HG03342 (cell line): Measurements from ENCODE around the gene AP2A1.

Experiments
- ATAC-seq: cut with Tn5 transposase; IDR thresholded peaks from one replicate; pipeline ENCODE4 v1.9.1; 2021; ENCODE audit warnings: mild to moderate bottlenecking, moderate library complexity; ENCODE audit not compliant: unreplicated experiment

Gene AP2A1

DNA sequence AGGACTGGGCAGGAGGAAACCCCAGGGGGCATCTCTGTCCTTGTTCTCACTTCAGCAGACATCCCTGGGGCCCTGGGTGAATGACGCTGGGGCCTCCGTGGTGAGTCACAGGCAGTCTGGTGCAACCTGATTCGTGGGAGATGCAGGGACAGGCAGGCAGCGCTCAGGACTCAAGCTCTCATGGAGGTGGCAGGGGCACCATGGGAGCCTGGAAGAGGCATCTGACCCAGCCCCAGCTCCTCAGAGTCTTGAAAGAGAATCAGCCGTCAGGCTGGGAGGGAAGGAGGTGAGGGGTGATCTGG, 70.2 kb downstream of the AP2A1 start:
- no peak for ATAC-seq

DNA sequence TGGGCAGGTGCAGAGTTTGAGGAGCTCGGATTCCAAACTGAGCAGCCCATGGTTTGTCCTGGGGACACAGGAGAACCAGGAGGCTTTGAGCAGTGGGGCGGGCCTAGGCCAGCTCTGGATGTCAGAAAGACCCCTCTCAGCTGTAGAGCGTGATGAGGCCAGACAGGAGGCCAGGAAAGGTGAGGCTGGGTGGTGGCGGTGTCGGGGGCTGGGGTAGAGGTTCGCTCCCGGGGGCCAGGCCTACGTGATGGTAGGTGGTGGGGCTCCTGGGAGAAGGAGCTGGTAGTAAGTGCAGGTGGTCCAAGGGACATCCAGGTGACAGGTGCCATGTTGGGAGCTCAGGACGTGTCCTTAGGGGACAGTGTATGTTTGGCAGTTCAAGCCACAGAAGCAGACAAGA, 70.6 kb downstream of the AP2A1 start:
- ATAC-seq, result no peak

DNA sequence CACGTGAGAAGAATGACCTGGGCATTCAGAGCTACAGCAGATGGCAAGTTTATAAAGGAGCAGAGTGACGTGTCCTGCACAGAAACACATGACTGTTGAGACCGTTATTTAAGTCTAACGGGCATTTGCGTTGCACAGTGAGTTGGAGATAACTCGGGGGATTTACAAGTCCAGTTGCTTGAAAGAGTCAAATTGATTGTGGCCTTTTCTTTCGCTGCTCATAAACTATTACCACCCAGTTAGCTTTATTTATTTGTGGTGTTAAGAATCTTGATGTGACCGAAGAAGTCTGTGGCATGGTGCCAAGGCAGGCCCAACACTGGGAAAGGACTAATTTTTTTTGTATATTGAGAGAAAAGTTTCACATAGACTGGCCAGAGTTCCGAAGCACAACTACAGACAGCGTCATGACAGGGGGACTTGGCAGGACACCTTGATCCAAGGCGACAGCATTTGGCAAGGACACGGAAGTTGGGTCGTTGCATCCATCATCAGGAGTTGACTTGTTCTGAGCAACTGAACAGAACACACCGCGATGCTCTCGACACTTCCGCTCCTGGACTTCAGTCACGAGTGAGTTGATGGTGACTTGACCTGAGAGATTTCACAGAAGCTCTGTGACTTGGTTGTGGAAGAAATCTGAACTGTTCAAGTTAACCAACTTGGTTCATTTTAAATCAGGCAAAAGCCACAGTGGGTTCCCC, 72.2 kb downstream of the AP2A1 start:
- no peak for ATAC-seq

DNA sequence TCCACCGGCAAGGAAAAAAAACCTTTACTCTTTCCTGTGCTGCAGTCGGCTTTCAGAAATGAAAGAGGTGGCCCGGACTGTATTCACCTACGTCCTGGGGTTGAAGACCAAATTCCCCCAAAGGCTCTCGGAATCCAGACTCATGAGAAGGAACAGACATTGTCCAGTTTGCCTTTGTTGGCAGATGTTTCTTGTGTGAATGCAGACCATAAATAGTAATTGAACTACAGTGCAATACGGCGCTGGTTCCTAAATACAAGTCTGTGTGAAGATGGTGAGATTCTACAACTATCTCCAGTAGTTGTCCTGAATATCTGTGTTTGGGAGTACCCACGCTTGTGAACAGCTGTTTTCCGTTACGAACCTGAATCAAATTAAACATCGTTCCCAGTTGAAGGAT, 72.9 kb downstream of the AP2A1 start:
- no peak for ATAC-seq

DNA sequence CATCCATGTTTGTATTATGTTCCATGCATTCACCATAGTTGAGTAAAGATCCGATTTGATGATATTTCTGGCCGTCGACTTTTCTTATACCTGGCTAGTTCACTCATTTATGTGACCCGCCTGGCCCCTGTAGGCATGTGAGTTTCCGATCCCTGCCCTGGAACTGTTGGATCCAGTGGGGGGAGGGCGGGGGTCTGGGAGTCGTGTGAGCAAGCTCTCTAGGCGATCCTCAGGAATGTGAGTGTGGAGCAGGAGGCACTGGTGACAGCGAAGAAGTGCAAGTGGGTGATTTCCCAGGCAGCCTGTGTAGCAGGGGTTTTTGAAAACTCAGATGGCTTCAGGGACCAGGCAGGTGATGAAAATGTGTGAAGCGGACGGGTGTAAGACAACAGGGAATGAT, 73.5 kb downstream of the AP2A1 start:
- ATAC-seq, result no peak

DNA sequence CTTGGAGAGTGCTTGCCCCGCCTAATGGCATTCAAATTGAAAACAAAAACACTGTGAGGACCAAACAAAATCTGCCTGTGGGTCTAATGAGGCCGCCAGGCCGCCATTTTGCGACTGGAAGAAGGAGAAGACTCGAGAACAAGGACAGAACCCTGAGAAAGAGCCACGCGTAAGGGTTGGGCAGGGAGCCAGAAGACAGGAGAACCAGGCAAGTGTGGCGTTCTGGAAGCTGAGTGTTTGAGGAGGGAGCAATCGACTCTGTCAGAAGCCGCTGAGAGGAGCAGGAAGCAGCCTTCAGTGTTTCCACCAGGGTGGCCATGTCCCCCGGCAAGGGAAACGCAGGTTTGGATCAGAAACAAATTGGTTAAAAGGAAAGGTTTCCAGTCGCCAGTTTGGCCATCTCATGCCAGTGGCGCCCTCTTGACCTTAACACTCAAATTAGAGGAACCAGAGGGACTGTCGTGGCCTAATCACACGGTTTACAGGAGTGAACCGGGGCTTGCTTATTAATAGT, 74.0 kb downstream of the AP2A1 start:
- no peak for ATAC-seq

DNA sequence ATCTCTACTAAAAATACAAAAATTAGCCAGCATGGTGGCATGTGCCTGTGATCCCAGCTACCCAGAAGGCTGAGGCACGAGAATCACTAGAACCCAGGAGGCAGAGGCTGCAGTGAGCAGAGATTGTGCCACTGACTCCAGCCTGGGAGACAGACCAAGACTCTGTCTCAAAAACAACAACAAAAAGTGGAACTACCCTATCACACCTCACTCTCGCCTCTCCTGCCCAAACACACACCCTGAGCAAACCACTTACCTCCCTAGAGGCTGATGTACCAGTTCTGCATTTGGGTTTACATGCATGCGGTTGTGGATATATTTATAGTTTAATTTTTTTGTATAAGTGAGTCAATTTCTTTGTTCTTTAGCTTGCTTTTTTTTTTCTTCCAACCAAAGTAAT, 76.5 kb downstream of the AP2A1 start:
- no peak for ATAC-seq

DNA sequence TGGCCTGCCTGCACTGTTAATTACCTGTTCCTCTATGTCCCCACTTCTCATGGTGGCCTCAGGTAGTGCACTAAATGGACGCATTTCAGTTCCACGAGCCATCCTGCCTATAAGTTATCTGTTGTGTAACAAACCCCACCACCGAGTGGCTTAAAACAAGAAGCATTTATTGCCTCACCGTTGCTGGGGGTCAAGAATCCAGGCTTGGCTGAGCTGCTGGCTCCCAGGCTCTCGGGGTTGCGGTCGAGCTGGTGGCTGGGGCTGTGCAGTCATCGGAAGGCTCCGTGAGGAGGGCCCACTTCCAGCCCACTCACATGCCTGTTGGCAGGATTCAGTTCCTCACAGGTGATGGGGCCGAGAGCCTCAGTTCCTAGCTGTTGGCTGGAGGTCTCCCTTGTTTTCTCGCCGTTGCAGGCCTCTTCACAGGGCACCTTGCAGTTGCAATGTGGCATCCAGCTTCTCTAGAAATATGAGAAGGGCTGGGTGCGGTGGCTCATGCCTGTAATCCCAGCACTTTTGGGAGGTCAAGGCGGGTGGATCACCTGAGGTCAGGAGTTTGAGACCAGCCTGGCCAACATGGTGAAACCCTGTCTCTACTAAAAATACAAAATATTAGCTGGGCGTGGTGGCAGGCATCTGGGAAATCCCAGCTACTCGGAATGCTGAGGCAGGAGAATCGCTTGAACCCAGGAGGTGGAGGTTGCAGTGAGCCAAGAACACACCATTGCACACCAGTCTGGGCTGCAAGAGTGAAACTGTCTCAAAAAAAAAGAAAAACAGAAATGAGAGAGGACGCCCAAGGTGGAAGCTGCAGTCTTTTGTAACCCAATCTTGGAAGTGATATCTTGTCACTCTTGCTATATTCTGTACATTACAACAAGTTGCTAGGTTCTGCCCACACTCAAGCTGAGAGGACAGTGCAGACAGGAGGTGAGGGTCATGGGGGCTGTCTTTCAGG, 77.6 kb downstream of the AP2A1 start:
- no peak for ATAC-seq

DNA sequence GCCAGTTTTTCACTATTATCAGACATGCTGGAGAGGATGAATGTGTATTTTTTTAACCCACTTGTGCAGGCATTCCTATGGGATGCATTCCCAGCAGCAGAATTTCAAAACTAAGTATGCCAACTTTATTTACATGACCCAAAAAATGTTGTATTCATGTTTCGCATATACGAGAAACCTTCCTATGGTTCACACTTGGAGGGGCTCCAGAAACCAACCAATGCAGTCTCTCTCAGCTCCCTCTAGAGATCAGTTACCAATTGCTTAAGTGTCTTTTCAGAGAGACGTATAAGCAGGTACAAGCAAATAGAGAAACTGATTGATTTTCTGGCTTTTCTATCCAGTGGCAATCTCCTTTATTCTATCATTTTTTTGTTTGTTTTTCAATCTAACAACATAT, 78.6 kb downstream of the AP2A1 start:
- no peak for ATAC-seq

DNA sequence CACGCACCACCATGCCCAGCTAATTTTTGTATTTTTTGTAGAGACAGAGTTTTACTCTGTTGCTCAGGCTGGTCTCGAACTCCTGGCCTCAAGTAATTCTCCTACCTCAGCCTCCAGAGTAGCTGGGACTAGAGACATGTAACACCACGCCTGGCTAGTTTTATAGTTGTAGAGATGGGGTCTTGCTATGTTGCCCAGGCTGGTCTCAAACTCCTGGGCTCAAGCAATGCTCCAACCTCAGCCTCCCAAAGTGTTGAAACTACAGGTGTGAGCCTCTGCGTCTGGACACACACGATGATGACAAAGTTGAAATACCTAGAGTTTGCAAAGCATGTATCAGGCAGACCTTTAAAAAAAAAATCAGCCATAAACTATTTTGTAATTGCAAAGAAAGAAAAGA, 79.6 kb downstream of the AP2A1 start:
- no peak for ATAC-seq

DNA sequence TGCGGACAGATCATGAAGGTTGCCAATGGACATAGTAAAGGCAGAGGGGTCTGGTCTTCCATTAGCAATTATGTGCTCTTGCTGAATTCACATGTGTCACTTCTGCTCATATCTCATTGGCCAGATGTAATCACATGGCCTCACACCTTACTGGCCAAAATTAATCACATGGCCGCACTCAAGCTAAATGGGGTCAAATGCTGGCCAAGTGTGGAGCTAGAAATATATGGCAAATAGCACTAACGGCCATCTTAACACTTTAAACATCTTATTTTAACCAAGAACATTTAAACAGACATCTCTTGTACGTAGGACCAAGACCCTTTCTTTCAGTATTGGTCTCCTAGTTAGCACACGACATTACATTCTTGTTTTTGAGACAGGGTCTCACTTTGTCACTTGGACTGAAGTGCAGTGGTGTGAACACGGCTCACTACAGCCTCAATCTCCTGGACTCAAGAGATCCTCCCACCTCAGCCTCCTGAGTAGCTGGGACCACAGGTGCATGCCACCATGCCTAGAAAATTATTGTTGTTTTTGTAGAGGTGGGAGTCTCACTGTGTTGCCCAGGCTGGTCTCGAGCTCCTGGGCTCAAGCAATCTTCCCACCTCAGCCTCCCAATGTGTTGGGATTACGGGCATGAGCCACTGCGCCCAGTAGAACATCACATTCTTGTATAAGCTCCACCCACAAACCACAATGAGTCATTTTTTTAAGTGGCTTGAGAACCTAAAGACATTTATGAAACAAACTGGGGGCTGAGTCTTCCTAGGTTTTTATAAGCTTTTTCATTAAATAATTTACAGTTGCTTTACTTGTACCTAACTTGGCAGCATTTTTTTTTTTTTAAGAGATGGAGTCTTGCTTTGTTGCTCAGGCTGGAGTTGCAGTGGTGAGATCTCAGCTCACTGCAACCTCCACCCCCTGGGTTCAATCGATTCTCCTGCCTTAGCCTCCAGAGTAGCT, 81.2 kb downstream of the AP2A1 start:
- no peak for ATAC-seq

DNA sequence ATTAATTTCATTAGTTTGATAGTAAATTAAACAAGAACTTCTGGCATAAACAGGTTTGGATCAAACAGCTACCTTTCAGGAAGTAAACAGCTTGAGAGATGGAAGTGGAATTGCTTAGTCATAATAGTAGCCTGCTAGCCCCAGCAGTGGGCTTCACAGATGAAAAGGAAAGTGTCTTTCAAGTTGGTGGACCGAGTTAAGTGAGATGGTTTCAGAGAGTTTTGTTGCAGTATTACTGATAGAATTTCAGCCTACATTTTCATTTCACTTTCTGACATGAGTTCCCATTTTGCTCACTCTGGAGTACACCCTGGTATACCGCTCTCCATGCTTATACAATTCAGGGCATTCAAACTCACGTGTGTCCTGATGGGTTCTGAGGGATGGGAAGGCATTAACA, 82.1 kb downstream of the AP2A1 start:
- no peak for ATAC-seq

DNA sequence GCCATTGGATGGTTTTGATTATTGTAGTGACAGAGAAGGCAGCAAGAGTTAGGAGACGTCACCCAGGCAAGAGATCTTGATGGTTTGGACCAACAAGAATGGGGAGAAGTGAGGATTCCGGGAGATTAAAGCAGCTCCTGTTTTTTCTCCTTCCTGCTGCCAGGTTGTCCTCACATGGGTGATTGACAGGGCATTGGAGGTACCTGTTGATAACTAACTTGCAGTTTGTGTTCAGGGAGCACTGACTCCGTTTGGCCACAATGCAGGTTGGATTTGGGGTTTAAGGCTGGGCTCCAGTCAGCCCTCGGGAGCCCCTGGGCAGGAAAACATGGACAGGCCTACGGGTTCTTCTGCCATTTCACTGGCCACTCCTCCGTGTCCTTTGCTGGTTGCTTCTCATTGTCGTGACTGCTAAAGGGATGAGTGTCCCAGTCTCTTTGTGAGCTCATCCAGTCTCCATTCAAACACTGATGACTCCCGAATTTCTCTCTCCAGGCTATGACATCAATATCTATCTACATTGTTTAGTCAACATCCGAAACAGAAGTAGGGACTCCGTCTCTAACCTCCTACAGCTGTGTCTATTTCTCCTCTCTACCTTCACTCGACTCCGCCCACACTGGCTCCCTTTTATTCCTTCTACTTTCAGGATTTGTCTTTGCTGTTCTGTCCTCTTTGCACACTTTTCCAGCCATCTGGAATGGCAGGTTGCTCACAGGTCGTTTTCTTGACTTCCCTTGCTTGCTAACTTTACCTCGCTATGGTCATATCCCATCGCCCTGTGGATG, 82.8 kb downstream of the AP2A1 start:
- ATAC-seq, result no peak

DNA sequence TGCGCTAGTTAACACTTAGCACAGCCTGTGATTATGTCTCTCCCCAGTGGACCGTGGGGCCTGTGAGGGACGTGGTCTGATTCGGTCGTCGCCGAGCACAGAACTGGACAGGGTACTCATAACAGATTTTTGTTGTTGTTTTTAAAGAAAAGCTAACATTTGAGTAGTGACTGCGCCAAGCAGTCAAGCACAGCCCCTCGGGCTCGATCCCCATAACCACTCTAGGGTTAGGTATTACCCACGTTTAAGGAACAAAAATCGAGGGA, 83.4 kb downstream of the AP2A1 start:
- ATAC-seq, result no peak

DNA sequence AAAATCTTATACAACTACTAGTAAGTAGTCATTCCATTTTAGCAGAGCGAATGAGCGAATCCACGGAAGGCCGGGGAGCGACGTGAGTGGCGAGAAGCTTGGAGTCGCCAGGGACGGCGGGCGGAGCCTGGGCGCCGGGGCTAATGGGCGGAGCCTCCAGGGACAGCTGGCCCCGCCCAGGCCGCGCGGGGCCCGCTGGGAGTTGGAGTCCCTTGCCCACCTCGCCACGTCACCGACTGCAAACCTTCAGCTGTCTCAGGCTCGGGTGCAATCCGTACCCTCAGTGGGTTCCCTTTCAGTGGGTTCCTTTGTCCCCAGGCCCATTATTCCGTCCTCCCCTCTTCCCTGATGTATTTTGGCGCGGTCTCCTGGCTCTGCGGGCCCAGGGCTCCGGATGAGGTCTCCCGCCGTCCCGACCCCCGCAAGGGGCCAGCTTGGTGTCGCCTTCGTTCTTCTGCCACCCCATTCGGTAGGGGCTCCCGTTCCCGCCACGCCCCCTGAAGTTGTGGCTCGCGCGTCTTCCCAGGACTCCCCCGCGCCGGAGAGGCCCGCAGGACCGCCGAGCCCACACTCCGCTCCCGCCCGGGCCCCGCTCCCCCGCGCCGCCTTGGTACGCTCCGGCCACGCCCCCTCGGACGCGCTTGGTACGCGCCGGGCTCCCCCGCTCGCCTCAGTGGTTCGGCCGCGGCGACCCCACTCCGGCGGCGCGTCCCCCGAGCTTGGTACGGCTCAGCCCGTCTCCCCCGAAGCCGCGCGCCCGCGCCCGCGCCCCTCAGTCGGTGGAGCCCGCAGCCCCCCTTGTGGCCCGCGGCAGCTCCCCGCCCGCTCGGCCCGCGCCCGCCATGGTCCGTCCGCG, 83.9 kb downstream of the AP2A1 start, which contains the start of gene PTOV1:
PTOV1 (plus strand) TSS at position 673 of the 856 bp plus-strand sequence.
- peak; percentile 61 for ATAC-seq

DNA sequence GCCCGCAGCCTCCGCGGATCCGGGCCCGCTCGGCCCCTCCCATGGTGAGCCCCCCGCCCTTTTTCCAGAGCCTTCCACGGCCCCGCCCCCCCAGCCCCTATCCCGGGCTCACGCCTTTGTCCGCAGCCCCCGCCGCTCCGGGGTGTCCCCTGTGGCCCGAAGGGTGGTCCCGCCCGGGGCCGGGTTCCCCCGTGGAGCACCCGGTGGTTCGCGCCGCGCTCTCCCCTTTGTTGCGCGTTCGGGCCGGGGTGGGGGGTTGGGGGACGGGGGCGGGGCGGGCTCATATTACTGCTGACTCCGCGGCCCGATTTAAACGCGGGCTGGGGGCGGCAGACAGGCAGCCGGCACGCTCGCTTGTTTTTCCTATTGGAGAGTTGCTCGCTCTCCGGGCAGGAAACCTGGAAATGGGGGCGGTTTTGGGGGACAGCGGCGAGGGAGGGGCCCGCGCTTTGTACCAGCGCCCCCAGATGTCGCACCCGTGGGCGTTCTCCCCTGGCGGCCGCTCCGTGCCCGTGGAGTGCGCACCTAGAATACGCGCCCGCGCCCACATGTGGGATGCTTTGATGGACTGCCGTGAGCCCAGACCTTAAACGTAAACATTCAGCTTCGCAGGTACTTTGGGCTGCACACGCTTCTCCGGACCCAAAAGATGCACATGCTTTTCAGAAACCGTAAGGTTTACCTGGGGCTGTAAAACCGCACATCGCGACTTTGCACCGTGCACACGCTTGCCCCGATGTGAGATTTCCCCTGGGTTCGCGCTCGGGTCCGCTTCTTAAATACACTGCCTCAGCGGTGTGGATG, 84.9 kb downstream of the AP2A1 start:
- ATAC-seq, result no peak

DNA sequence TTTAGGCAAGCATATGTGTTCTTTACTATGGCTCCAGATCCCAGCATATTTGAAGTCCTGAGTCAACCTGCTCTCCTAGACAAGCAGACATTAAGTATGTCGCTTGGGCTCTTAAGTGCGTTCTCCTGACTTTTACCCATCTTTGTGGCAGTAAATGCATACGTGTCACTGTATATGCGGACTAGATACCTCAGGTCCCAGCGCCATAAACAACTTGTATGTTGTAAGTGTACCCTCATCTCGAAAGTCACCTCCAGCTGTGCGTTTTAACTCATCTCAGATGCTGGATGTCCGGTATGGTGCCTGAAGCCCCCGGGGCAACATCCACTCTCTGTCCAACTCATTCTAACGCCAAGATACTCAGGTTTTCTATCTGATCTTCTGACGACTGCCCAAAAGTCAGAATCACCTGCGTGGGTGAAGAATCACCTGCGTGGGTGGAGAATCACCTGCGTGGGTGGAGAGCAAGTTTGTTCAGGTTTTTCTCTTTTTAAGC, 85.9 kb downstream of the AP2A1 start:
- ATAC-seq, result no peak

DNA sequence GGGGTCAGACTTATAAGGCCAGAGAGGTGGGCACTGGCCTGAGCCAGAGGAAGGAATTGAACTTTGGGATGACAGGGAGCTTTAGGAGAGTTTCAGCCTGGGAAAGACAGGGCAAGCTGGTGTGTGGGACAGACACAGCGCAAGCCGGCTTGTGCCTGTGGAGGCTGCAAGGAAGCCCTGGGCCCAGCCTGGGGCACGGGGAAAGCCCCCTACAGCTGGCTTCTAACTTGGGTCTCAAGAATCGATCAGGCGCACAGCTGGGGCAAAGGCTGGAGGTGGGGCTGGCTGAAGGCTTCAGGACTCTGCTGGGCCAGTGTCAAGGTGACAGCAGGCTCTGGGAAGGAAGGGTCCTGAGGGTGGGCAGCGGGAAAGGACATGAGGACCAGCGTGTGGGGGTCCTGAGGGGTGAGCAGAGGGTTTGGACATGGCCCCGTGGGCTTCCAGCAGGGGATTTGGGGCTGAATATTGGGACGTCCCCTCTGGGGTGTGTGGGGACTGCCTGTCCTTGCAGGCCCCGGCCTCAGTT, 87.1 kb downstream of the AP2A1 start:
- no peak for ATAC-seq
